Esophagus (tissue), 2 donors: ENCODE data around the gene ZNF423. TPM values are rescaled to one million over a fixed set of nuclear protein-coding genes. Genes with fewer than 3 reads are reported as not detected.

Source experiments
- H3K27ac ChIP-seq, 2 donors: one replicate each; pipeline ENCODE4 v1.5.1; 2013; ENCODE audit warnings: low read depth in 2 of 2, mild to moderate bottlenecking in 2 of 2, inconsistent platforms in 1 of 2, low read length in 1 of 2, moderate library complexity in 1 of 2
- H3K27me3 ChIP-seq, 2 donors: one replicate each; pipeline ENCODE4 v1.6.1; 2013; ENCODE audit warnings: low read length in 2 of 2, control low read depth in 1 of 2, mild to moderate bottlenecking in 1 of 2; ENCODE audit not compliant: insufficient read depth in 2 of 2, control insufficient read depth in 1 of 2
- H3K36me3 ChIP-seq, 2 donors: one replicate each; pipeline ENCODE4 v1.6.1; 2013; ENCODE audit warnings: low read length in 1 of 2; ENCODE audit not compliant: control insufficient read depth in 2 of 2, insufficient read depth in 2 of 2
- H3K4me1 ChIP-seq, 2 donors: one replicate each; pipeline ENCODE4 v1.6.1; 2013; ENCODE audit warnings: low read length in 1 of 2; ENCODE audit not compliant: control insufficient read depth in 2 of 2, insufficient read depth in 2 of 2
- H3K4me3 ChIP-seq, 2 donors: one replicate each; pipeline ENCODE4 v1.5.1; 2013; ENCODE audit warnings: low read length in 2 of 2, mild to moderate bottlenecking in 2 of 2, low read depth in 1 of 2, moderate library complexity in 1 of 2
- H3K9me3 ChIP-seq, 2 donors: one replicate each; pipeline ENCODE4 v1.6.1; 2013; ENCODE audit warnings: mild to moderate bottlenecking in 2 of 2, low read depth in 1 of 2, low read length in 1 of 2, moderate library complexity in 1 of 2; ENCODE audit not compliant: control insufficient read depth in 2 of 2, insufficient read depth in 1 of 2
- WGBS, 2 donors: extraction: QIAGEN DNeasy Blood & Tissue Kit; methylation state at CpG; one replicate each; pipeline ENCODE4 v1.1.7; 2013; 5-methylcytosine and 5-hydroxymethylcytosine counted together
- polyA plus RNA-seq, 2 donors: library from polyadenylated mRNA; stranded (reverse); fragments of 200-250 nt; gene quantifications; one replicate each; pipeline ENCODE4 v1.2.3, GENCODE V29; 2013
- donor health status: healthy with polysubstance abuse.
- donor health status: Bipolar disorder and iron deficiency.

The ZNF423 gene
- polyA plus RNA-seq, 2 donors: 0.53 to 0.67 TPM

DNA sequence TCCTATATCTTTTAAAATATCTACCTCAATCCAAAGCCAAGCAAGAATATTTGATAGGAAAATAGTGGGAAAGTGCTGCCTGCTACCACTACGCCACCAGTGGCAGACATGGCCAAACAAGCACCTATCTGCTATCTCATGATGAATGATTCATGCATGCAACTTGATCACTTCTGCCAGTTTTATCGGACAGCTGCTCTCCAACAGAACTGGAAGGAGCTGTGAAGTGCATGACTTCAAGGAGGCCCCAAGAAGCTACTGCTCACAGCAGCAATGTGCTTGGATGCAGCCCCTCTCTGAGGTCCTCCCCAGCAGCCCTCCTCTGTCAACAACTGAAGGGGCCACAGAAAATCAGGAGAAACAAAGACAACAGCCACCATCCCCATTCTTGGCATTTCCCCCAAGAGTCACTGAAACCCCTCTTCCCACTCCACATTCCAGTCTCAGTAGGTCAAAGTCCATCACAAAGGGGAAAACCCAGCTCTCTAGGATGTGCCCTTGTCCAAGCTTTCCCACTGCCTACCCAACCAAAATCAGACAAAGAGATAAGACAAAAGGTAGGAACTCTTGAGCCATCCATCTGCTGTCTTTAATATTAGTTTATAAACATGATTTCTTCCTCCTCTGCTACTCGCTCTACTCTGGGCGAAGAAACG is 267.1 kb downstream of the ZNF423 start:
- WGBS, 2 donors: 84 to 88% methylated on average over 5 of the region's 5 CpGs
- H3K9me3 ChIP-seq: no peaks in the 10 kb centered on the region
- no peaks in the 10 kb centered on the region for H3K4me1 ChIP-seq
- no peaks in the 10 kb centered on the region for H3K27me3 ChIP-seq
- no peak overlapping the region for H3K4me3 ChIP-seq
- H3K36me3 ChIP-seq: no peaks in the 10 kb centered on the region
- H3K27ac ChIP-seq: no peak overlapping the region

- Histone ChIP-seq H3K27me3 (no peaks in the 10 kb centered on the region), H3K9me3 (no peaks in the 10 kb centered on the region), H3K4me3 (no peak overlapping the region), H3K27ac (no peak overlapping the region), H3K4me1 (no peaks in the 10 kb centered on the region), H3K36me3 (no peaks in the 10 kb centered on the region)
- 92 to 95% methylated on average over 3 of the region's 3 CpGs for WGBS, 2 donors
Observed at GRCh38 chr16:49588026-49588425, 267.9 kb downstream of the ZNF423 start.

DNA sequence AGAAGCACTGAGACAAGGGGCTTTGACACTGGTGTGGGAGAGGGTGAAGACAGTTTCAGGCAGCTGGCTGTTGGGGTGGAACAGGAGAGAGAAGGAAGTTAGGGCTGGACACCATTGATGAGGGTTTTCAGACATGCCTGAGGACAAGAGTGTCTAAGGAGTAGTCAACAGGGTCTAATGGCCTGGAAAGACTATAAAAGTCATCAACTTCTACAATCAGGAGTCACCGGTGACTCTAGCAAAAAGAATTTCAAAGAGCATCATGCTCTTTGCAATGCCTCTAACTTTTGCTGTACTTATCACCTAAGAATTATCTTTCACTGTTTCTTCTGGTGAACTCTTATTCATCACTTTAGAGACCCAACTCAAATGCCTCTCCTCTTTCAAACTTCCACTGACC is 268.4 kb downstream of the ZNF423 start:
- Histone ChIP-seq H3K27ac (no peak overlapping the region), H3K9me3 (no peaks in the 10 kb centered on the region), H3K4me3 (no peak overlapping the region), H3K4me1 (no peaks in the 10 kb centered on the region), H3K27me3 (no peaks in the 10 kb centered on the region), H3K36me3 (no peaks in the 10 kb centered on the region)
- 100% methylated on average over 1 of the region's 1 CpG for WGBS, 2 donors

- WGBS, 2 donors: 74 to 77% methylated on average over 28 of the region's 28 CpGs
- Histone ChIP-seq H3K4me1 (no peaks in the 10 kb centered on the region), H3K36me3 (no peaks in the 10 kb centered on the region), H3K27me3 (no peaks in the 10 kb centered on the region), H3K4me3 (no peak overlapping the region), H3K9me3 (no peaks in the 10 kb centered on the region), H3K27ac (no peak overlapping the region)
Observed at GRCh38 chr16:49586466-49587450, 269.2 kb downstream of the ZNF423 start.

DNA sequence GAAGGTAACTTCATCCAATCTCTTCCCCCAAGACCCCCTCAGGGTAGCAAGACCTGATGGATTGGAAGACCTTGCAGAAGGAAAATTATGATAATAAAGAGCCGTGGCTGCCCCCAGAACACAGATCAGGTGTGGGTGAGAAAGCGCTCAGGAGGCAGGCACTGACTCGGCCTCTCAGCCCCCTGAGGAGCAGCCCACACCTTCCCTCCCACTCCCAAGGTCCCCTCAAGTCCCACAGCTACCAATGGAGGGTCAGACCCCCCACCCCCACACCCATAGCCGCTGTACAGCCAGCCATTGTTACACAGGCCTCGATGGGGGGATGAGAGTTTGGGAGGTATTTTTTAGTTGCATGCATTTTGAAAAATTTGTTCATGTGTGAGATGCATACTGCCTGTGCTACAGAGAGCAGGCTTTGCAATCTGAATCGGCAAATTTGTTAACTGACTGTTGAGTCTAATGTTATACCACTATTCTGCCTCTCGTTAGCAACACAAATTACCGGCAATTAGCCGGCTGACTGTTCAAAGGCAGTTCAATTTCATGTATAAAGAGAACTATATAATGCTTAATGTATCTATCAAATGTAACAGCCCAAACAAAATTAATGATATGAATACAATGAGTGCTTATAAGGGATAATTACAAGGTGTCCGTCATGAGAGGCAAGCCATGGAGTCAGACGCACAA is 270.6 kb downstream of the ZNF423 start:
- H3K9me3 ChIP-seq: no peaks in the 10 kb centered on the region
- no peaks in the 10 kb centered on the region for H3K4me1 ChIP-seq
- no peaks in the 10 kb centered on the region for H3K36me3 ChIP-seq
- no peak overlapping the region for H3K27ac ChIP-seq
- no peaks in the 10 kb centered on the region for H3K27me3 ChIP-seq
- H3K4me3 ChIP-seq: no peak overlapping the region
- WGBS, 2 donors: 91 to 92% methylated on average over 11 of the region's 11 CpGs

GRCh38 chr16:49583911-49584310 is 272.0 kb downstream of the ZNF423 start:
- Histone ChIP-seq H3K27ac (no peak overlapping the region), H3K4me3 (no peak overlapping the region), H3K36me3 (no peaks in the 10 kb centered on the region), H3K27me3 (no peaks in the 10 kb centered on the region), H3K4me1 (no peaks in the 10 kb centered on the region), H3K9me3 (no peaks in the 10 kb centered on the region)
- WGBS, 2 donors: 78 to 85% methylated on average over 3 of the region's 3 CpGs

DNA sequence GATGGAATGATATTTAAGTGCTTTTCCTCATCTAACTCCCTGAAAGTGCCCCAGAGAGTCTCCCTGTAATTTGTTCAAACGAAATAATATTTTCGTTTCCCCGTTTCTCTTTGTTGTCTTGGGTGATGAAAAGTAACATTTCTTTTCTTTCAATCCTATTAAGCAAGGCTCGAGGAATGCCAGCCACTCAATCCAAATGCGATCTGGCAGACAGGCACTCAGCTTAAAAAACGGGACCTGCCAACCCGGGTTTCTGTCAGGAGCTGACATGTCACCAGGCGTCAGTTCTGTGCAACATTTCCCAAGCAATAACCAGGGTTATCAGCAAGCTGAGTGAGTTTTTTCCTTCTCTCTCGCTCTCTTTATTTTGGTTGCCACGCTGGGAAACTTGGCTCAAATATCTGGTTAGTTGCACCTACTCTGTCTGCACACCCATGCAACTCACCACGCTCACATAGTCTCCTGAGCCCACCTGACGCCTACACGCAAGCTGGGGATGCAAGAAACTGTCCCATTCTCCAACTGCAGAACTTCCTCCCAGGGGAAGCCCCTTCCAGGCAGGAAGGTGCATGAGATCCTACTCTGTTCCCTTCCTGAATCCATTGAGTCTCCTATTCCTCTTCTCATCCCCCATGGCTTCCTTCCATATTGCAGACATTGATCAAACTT is 274.1 kb downstream of the ZNF423 start:
- H3K9me3 ChIP-seq: no peaks in the 10 kb centered on the region
- H3K4me3 ChIP-seq: no peak overlapping the region
- no peak overlapping the region for H3K27ac ChIP-seq
- 59 to 62% methylated on average over 13 of the region's 13 CpGs for whole genome bisulfite sequencing, 2 donors
- H3K4me1 ChIP-seq: no peaks in the 10 kb centered on the region
- H3K27me3 ChIP-seq: no peaks in the 10 kb centered on the region
- no peaks in the 10 kb centered on the region for H3K36me3 ChIP-seq

DNA sequence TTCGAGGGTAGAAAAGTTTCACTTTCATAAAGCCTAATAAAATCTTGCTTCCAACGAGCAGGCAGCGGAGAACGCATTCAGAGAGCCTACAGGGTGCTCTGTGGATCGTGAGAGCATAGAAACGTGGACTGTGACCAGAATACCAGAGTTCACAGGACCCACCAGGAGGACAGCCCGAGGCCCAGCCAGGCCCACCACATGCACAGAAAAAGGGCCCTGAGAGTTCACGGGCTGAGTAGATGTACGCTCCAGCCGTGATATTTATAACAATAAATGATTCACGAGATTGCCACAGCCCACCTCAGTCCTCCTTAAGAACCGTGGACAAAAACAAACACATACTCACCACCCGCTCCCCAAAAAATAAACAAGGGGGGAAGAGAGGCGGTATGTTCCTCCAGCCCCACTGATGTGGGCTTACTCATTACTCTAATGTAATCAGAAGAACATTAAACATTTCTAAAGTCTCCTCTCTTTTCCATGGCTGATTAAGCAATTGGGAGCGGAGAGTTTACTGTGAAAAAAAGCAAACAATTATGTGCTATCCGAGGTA is 275.1 kb downstream of the ZNF423 start:
- 65 to 73% methylated on average over 16 of the region's 16 CpGs for WGBS, 2 donors
- no peak overlapping the region for H3K27ac ChIP-seq

More for the DNA sequence above, 275.1 kb downstream of the ZNF423 start:
- H3K36me3 ChIP-seq: no peaks in the 10 kb centered on the region
- no peaks in the 10 kb centered on the region for H3K4me1 ChIP-seq
- H3K4me3 ChIP-seq: no peak overlapping the region
- no peaks in the 10 kb centered on the region for H3K27me3 ChIP-seq
- H3K9me3 ChIP-seq: no peaks in the 10 kb centered on the region
